HepG2 (cell line): Measurements from ENCODE around the gene CRAT. TPM values are rescaled to one million over a fixed set of nuclear protein-coding genes. Genes with fewer than 3 reads are reported as not detected.
A peak's percentile ranks its signal among the peaks of the same experiment; 100 is the strongest.

Experiments
- CBX1 ChIP-seq: IDR thresholded peaks from one replicate; pipeline ENCODE4 v1.6.1; 2016; ENCODE audit warnings: antibody characterized with exemption, low read depth
- FLYWCH1 ChIP-seq: sonication (generic); formaldehyde crosslinking; IDR thresholded peaks from 2 replicates; pipeline ENCODE4 v1.8.1; 2023; ENCODE audit warnings: mild to moderate bottlenecking, missing genetic modification reagents
- GTF2F1 ChIP-seq: fragments of 150-350 bp; IDR thresholded peaks from 2 replicates; pipeline ENCODE4 v1.6.1; 2014; ENCODE audit warnings: low read length
- IRX3 ChIP-seq: sonication (generic); formaldehyde crosslinking; IDR thresholded peaks from 2 replicates; pipeline ENCODE4 v1.8.1; 2023; ENCODE audit warnings: mild to moderate bottlenecking, low read depth, missing genetic modification reagents, borderline replicate concordance
- MEF2D ChIP-seq: sonication (generic); formaldehyde crosslinking; IDR thresholded peaks from 2 replicates; pipeline ENCODE4 v1.5.1; 2020; ENCODE audit warnings: mild to moderate bottlenecking, missing genetic modification reagents
- YEATS4 ChIP-seq: sonication (generic); formaldehyde crosslinking; IDR thresholded peaks from 2 replicates; pipeline ENCODE4 v1.4.0; 2020; ENCODE audit warnings: missing genetic modification reagents, borderline replicate concordance
- ZBTB40 ChIP-seq, 2 experiments: fragments of 450-650 bp in 1 of 2; sonication (generic) in 1 of 2; formaldehyde crosslinking in 1 of 2; IDR thresholded peaks; 2 replicates each; pipeline versions ENCODE4 v1.6.1 to v1.8.0; 2016 to 2022; ENCODE audit warnings: antibody characterized with exemption in 1 of 2, mild to moderate bottlenecking in 1 of 2, missing genetic modification reagents in 1 of 2
- ZIK1 ChIP-seq: sonication (generic); formaldehyde crosslinking; IDR thresholded peaks from 2 replicates; pipeline ENCODE4 v1.5.0; 2020; ENCODE audit warnings: mild to moderate bottlenecking, low read depth, missing genetic modification reagents, borderline replicate concordance
- ZNF343 ChIP-seq: sonication (generic); formaldehyde crosslinking; IDR thresholded peaks from 2 replicates; pipeline ENCODE4 v1.4.0; 2020; ENCODE audit warnings: mild to moderate bottlenecking, missing genetic modification reagents
- ZNF724P ChIP-seq: sonication (generic); formaldehyde crosslinking; IDR thresholded peaks from 2 replicates; pipeline ENCODE4 v1.8.0; 2022; ENCODE audit warnings: missing genetic modification reagents, borderline replicate concordance
- ZSCAN12 ChIP-seq: sonication (generic); formaldehyde crosslinking; IDR thresholded peaks from 2 replicates; pipeline ENCODE4 v1.9.0; 2021; ENCODE audit warnings: mild to moderate bottlenecking, missing genetic modification reagents
- polyA plus RNA-seq, 8 experiments: library from polyadenylated mRNA; depleted of rRNA in 3 of 8; stranded (reverse) in 7 of 8; unstranded in 1 of 8; fragments of >200 nt; fragmentation: Illumina TruSeq in 4 of 8; extraction: Trizol in 4 of 8; gene quantifications; 2 replicates each; pipeline versions ENCODE4 v1.2.1 to v1.2.3, GENCODE V29; 2011 to 2016; ENCODE audit warnings: low read depth in 4 of 8, missing spikeins in 1 of 8, mixed read lengths in 1 of 8; ENCODE audit not compliant: insufficient read depth in 1 of 8
- total RNA-seq, 5 experiments: library from RNA; depleted of rRNA; stranded (reverse); fragments of >200 nt; fragmentation: Illumina TruSeq; extraction: Trizol; gene quantifications; 2 replicates each; pipeline ENCODE4 v1.2.3, GENCODE V29; 2016; ENCODE audit warnings: low read depth in 1 of 5
- TF ChIP-seq, protein P1 (sequence below), 2 experiments: sonication (generic) in 1 of 2; formaldehyde crosslinking in 1 of 2; IDR thresholded peaks; 2 replicates each; pipeline versions ENCODE4 v1.4.0 to v1.6.1; 2018 to 2020; ENCODE audit warnings: missing genetic modification reagents in 2 of 2, borderline replicate concordance in 1 of 2, low read depth in 1 of 2, mild to moderate bottlenecking in 1 of 2, missing biosample characterization in 1 of 2
- TF ChIP-seq, protein P2 (sequence below): sonication (generic); formaldehyde crosslinking; IDR thresholded peaks from 2 replicates; pipeline ENCODE4 v1.8.1; 2023; ENCODE audit warnings: mild to moderate bottlenecking, moderate library complexity, missing genetic modification reagents
- TF ChIP-seq, protein P3 (sequence below): fragments of 450-650 bp; IDR thresholded peaks from 2 replicates; pipeline ENCODE4 v1.6.1; 2017

CRAT gene
- total and polyA plus RNA-seq, 2 of the 13 experiments (the other 11 are each of a cell fraction or from before 2014, with no cell fraction given): 26.1 to 26.6 TPM

DNA sequence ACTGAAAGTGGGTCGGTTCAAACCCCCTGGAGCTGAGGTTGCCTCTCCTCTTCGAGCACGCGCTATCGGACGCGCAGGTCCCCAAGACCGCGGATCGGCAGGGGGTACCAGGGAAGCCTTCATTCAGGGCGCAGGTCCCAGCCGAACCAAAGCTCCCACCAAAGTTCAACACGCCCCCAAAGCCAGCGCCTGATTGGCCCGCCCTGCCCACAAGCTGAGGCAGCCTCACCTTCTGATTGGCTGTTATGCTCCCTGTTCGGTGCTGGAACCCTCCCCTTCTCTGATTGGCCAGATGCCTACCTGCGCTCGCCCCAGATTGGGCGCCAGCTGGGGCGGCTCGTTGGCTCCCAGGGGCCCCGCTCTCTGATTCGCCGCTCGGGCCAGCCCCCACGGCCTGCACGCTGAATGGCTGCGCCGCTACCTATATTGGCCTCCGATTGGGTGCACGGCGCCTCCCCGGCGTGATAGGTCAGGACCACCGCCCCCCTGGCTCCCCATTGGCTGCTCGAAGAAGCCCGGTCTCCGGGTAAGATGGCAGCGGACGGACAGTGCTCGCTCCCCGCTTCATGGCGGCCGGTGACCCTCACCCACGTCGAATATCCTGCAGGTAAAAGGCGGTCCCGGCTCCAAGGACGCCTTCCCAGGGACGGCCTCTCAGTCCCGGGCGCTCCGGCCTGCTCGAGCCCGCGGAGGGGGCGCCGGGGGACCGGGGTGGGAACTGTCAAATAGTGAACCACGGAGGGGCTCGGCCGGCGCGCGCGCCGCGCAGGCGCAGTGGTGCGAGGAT, 29.8 kb downstream of the CRAT start, which contains the start of gene DOLPP1 (continued):
- peak; percentile 69 for TF ChIP-seq CBX1
- no peak for TF ChIP-seq ZSCAN12 (CRISPR knock-in tag)
- TF ChIP-seq, protein P1, sequence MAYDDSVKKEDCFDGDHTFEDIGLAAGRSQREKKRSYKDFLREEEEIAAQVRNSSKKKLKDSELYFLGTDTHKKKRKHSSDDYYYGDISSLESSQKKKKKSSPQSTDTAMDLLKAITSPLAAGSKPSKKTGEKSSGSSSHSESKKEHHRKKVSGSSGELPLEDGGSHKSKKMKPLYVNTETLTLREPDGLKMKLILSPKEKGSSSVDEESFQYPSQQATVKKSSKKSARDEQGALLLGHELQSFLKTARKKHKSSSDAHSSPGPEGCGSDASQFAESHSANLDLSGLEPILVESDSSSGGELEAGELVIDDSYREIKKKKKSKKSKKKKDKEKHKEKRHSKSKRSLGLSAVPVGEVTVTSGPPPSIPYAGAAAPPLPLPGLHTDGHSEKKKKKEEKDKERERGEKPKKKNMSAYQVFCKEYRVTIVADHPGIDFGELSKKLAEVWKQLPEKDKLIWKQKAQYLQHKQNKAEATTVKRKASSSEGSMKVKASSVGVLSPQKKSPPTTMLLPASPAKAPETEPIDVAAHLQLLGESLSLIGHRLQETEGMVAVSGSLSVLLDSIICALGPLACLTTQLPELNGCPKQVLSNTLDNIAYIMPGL (CRISPR knock-in tag; IDR thresholded peaks at IDR 0.05; ENCODE audit: borderline replicate concordance in 1 of 2, low read depth in 1 of 2): peak in 1 of 2 experiments; percentile 59; a peak in 1 of 4 replicates
- TF ChIP-seq FLYWCH1 (CRISPR knock-in tag): no peak
- TF ChIP-seq MEF2D (CRISPR knock-in tag): 0 out of 2 replicates have a peak, but pooled peaks have one; percentile 47
- TF ChIP-seq, protein P2, sequence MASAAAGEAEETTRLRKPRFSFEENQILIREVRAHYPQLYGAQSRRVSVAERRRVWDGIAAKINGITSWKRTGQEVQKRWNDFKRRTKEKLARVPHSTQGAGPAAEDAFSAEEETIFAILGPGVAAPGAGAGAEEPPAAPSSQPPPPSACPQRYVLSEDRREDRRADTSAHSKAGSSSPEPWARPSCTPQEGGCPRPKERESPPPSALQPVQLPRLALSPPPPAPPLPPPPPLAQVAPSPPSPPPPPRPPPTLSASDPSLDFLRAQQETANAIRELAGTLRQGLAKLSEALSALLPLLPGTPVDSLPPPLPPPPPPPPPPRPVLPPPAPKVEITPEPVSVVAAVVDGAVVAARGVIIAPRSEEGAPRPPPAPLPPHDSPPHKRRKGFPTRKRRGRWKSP (CRISPR knock-in tag): peak; percentile 38; the same call in 1 of the 2 replicates
- TF ChIP-seq IRX3: 0 out of 2 replicates have a peak, but pooled peaks have one; percentile 25
- 0 out of 2 replicates have a peak, but pooled peaks have one; percentile 2 for TF ChIP-seq ZIK1 (CRISPR knock-in tag)
- TF ChIP-seq, protein P3, sequence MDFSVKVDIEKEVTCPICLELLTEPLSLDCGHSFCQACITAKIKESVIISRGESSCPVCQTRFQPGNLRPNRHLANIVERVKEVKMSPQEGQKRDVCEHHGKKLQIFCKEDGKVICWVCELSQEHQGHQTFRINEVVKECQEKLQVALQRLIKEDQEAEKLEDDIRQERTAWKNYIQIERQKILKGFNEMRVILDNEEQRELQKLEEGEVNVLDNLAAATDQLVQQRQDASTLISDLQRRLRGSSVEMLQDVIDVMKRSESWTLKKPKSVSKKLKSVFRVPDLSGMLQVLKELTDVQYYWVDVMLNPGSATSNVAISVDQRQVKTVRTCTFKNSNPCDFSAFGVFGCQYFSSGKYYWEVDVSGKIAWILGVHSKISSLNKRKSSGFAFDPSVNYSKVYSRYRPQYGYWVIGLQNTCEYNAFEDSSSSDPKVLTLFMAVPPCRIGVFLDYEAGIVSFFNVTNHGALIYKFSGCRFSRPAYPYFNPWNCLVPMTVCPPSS: no peak
- 0 out of 2 replicates have a peak, but pooled peaks have one; percentile 15 for TF ChIP-seq YEATS4 (CRISPR knock-in tag)
- peak; percentile 83; the same call in 1 of the 2 replicates for TF ChIP-seq ZNF343 (CRISPR knock-in tag)
- peak; percentile 74; the same call in 1 of the 2 replicates for TF ChIP-seq ZNF724P (CRISPR knock-in tag)
- TF ChIP-seq ZBTB40 (IDR thresholded peaks at IDR 0.05): no peak
- 0 out of 2 replicates have a peak, but pooled peaks have one; percentile 16 for TF ChIP-seq ZBTB40 (CRISPR knock-in tag; IDR thresholded peaks at IDR 0.05)
- TF ChIP-seq GTF2F1: no peak
